HepG2 (cell line): ENCODE data around the gene MFF.

Source experiments
- MXI1 ChIP-seq: IDR thresholded peaks from 3 replicates; pipeline ENCODE4 v1.6.1; 2012; ENCODE audit warnings: low read depth, low read length, inconsistent platforms, borderline replicate concordance
- REST ChIP-seq, 2 experiments: IDR thresholded peaks; 2 replicates each; pipeline ENCODE4 v1.6.1; 2011 to 2012; ENCODE audit warnings: low read length in 2 of 2, borderline replicate concordance in 1 of 2, low read depth in 1 of 2, mild to moderate bottlenecking in 1 of 2, moderate library complexity in 1 of 2

- TF ChIP-seq REST (IDR thresholded peaks at IDR 0.05; ENCODE audit: borderline replicate concordance in 1 of 2, low read depth in 1 of 2, low read length in 2 of 2) (no peak), MXI1 (no peak)
Observed at GRCh38 chr2:227324642-227324994, 433 bp upstream of the MFF start.
